ENCODE data around the gene USP31.

Gene USP31

GRCh38 chr16:23149267-23149992 is at the start of gene USP31:
Gene USP31, minus strand, starts transcription at chr16:23149452. Its CDS starts 182 bp downstream, at chr16:23149270.
- DNase-seq: peak; percentile 89 to 93

GRCh38 chr16:23196539-23196938 is 47.3 kb upstream of the USP31 start:
- no peak for DNase-seq

- DNase-seq: no peak
These were observed 46.2 kb upstream of the USP31 start for GRCh38 chr16:23195366-23195978.

- no peak for DNase-seq
These were observed 45.4 kb upstream of the USP31 start for GRCh38 chr16:23194497-23195221.

GRCh38 chr16:23188911-23189310 is 39.7 kb upstream of the USP31 start:
- no peak for DNase-seq

- DNase-seq: no peak
These were observed 38.1 kb upstream of the USP31 start for GRCh38 chr16:23187341-23187740.

- no peak for DNase-seq
These were observed 36.9 kb upstream of the USP31 start for GRCh38 chr16:23186171-23186570.

- DNase-seq: no peak
These were observed 36.4 kb upstream of the USP31 start for GRCh38 chr16:23185656-23186055.

- DNase-seq: no peak
These were observed 34.3 kb upstream of the USP31 start for GRCh38 chr16:23183543-23183862.

GRCh38 chr16:23182679-23183542 is 33.7 kb upstream of the USP31 start, which contains the start of gene SCNN1G:
Gene SCNN1G, plus strand, starts transcription at chr16:23182745. Its CDS starts 3,527 bp downstream, at chr16:23186272.
- no peak for DNase-seq

GRCh38 chr16:23182206-23182678 is 33.0 kb upstream of the USP31 start:
- DNase-seq: peak; percentile 67 to 81

- DNase-seq: no peak
These were observed 32.3 kb upstream of the USP31 start for GRCh38 chr16:23181506-23181905.

GRCh38 chr16:23175651-23176050 is 26.4 kb upstream of the USP31 start:
- no peak for DNase-seq

- no peak for DNase-seq
These were observed 25.4 kb upstream of the USP31 start for GRCh38 chr16:23174622-23175021.

GRCh38 chr16:23172994-23173393 is 23.7 kb upstream of the USP31 start:
- no peak for DNase-seq

- no peak for DNase-seq
These were observed 23.3 kb upstream of the USP31 start for GRCh38 chr16:23172583-23172982.

GRCh38 chr16:23164736-23165135 is 15.5 kb upstream of the USP31 start:
- no peak for DNase-seq

GRCh38 chr16:23163921-23164320 is 14.7 kb upstream of the USP31 start:
- DNase-seq: no peak

- DNase-seq: no peak
These were observed 11.3 kb upstream of the USP31 start for GRCh38 chr16:23160574-23160973.

GRCh38 chr16:23160082-23160481 is 10.8 kb upstream of the USP31 start:
- no peak for DNase-seq

GRCh38 chr16:23158114-23158513 is 8.9 kb upstream of the USP31 start:
- no peak for DNase-seq

- no peak for DNase-seq
These were observed 7.8 kb upstream of the USP31 start for GRCh38 chr16:23156946-23157460.

- no peak for DNase-seq
These were observed 6.9 kb upstream of the USP31 start for GRCh38 chr16:23156110-23156509.
